ENCODE results near the gene VLDLR. TPM values are rescaled to one million over a fixed set of nuclear protein-coding genes. Genes with fewer than 3 reads are reported as not detected.

Gene VLDLR
- total and polyA plus RNA-seq, 2 donors (not counting 1 experiment from before 2014, with no cell fraction given): 11.9 to 26.3 TPM

- H2AFZ ChIP-seq (ENCODE audit: low read length): no peak overlapping the region
- H3K4me2 ChIP-seq (ENCODE audit: extremely low read depth, insufficient read depth, low read length): no peak overlapping the region
- no peaks in the 10 kb centered on the region for H3K36me3 ChIP-seq (ENCODE audit: control insufficient read depth, insufficient read depth, low read length)
- no peak overlapping the region for H3K9ac ChIP-seq (ENCODE audit: insufficient read depth, low read length)
- no peaks in the 10 kb centered on the region for H3K9me3 ChIP-seq (ENCODE audit: control insufficient read depth, insufficient read depth, low read depth, low read length)
- H3K27ac ChIP-seq (ENCODE audit: insufficient read depth, low read length): no peak overlapping the region
- no peaks in the 10 kb centered on the region for H4K20me1 ChIP-seq (ENCODE audit: control insufficient read depth, extremely low read depth, insufficient read depth, low read length)
- H3K4me1 ChIP-seq (ENCODE audit: control insufficient read depth, extremely low read depth, insufficient read depth, low read length): no peaks in the 10 kb centered on the region
- TF ChIP-seq CTCF (conservative IDR thresholded peaks at IDR 0.05 in 1 of 2, IDR thresholded peaks at IDR 0.05 in 1 of 2; ENCODE audit: low read depth in 1 of 2, low read length in 2 of 2): no peak
- TF ChIP-seq EZH2 (IDR thresholded peaks at IDR 0.05; ENCODE audit: low read length, missing control alignments): no peak
- H3K4me3 ChIP-seq (replicated peaks in 1 of 4; ENCODE audit: control extremely low read depth in 1 of 4, insufficient read depth in 1 of 4, low read depth in 3 of 4, low read length in 4 of 4): no peak overlapping the region
- DNase-seq (ENCODE audit: low read depth in 2 of 2): no peak
- H3K79me2 ChIP-seq (ENCODE audit: control insufficient read depth, insufficient read depth, low read length): no peaks in the 10 kb centered on the region
- no peaks in the 10 kb centered on the region for H3K27me3 ChIP-seq (ENCODE audit: control insufficient read depth, insufficient read depth, low read length)
Measured at GRCh38 chr9:2603621-2604020, 18.0 kb upstream of the VLDLR start.

- no peak overlapping the region for H2AFZ ChIP-seq (ENCODE audit: low read length)
- no peak overlapping the region for H3K4me2 ChIP-seq (ENCODE audit: extremely low read depth, insufficient read depth, low read length)
- H3K4me3 ChIP-seq (replicated peaks in 1 of 4; ENCODE audit: control extremely low read depth in 1 of 4, insufficient read depth in 1 of 4, low read depth in 3 of 4, low read length in 4 of 4): no peak overlapping the region
- H3K4me1 ChIP-seq (ENCODE audit: control insufficient read depth, extremely low read depth, insufficient read depth, low read length): no peaks in the 10 kb centered on the region
- H3K9me3 ChIP-seq (ENCODE audit: control insufficient read depth, insufficient read depth, low read depth, low read length): no peaks in the 10 kb centered on the region
- no peaks in the 10 kb centered on the region for H3K36me3 ChIP-seq (ENCODE audit: control insufficient read depth, insufficient read depth, low read length)
- H3K27ac ChIP-seq (ENCODE audit: insufficient read depth, low read length): no peak overlapping the region
- no peaks in the 10 kb centered on the region for H4K20me1 ChIP-seq (ENCODE audit: control insufficient read depth, extremely low read depth, insufficient read depth, low read length)
- H3K27me3 ChIP-seq (ENCODE audit: control insufficient read depth, insufficient read depth, low read length): no peaks in the 10 kb centered on the region
- DNase-seq (ENCODE audit: low read depth in 2 of 2): no peak
- no peaks in the 10 kb centered on the region for H3K79me2 ChIP-seq (ENCODE audit: control insufficient read depth, insufficient read depth, low read length)
- H3K9ac ChIP-seq (ENCODE audit: insufficient read depth, low read length): no peak overlapping the region
- TF ChIP-seq CTCF (conservative IDR thresholded peaks at IDR 0.05 in 1 of 2, IDR thresholded peaks at IDR 0.05 in 1 of 2; ENCODE audit: low read depth in 1 of 2, low read length in 2 of 2): no peak
- TF ChIP-seq EZH2 (IDR thresholded peaks at IDR 0.05; ENCODE audit: low read length, missing control alignments): no peak
Measured at GRCh38 chr9:2605246-2605645, 16.3 kb upstream of the VLDLR start.

GRCh38 chr9:2608276-2608675 lies 13.3 kb upstream of the VLDLR start:
- Histone ChIP-seq H3K9ac (ENCODE audit: insufficient read depth, low read length) (no peak overlapping the region), H2AFZ (ENCODE audit: low read length) (no peak overlapping the region), H3K79me2 (ENCODE audit: control insufficient read depth, insufficient read depth, low read length) (no peaks in the 10 kb centered on the region), H4K20me1 (ENCODE audit: control insufficient read depth, extremely low read depth, insufficient read depth, low read length) (no peaks in the 10 kb centered on the region), H3K4me1 (ENCODE audit: control insufficient read depth, extremely low read depth, insufficient read depth, low read length) (no peaks in the 10 kb centered on the region), H3K4me3 (replicated peaks in 1 of 4; ENCODE audit: control extremely low read depth in 1 of 4, insufficient read depth in 1 of 4, low read depth in 3 of 4, low read length in 4 of 4) (no peak overlapping the region), H3K4me2 (ENCODE audit: extremely low read depth, insufficient read depth, low read length) (no peak overlapping the region), H3K27me3 (ENCODE audit: control insufficient read depth, insufficient read depth, low read length) (no peaks in the 10 kb centered on the region), H3K9me3 (ENCODE audit: control insufficient read depth, insufficient read depth, low read depth, low read length) (no peaks in the 10 kb centered on the region), H3K27ac (ENCODE audit: insufficient read depth, low read length) (no peak overlapping the region), H3K36me3 (ENCODE audit: control insufficient read depth, insufficient read depth, low read length) (no peaks in the 10 kb centered on the region)
- no peak for DNase-seq (ENCODE audit: low read depth in 2 of 2)
- TF ChIP-seq CTCF (conservative IDR thresholded peaks at IDR 0.05 in 1 of 2, IDR thresholded peaks at IDR 0.05 in 1 of 2; ENCODE audit: low read depth in 1 of 2, low read length in 2 of 2) (no peak), EZH2 (IDR thresholded peaks at IDR 0.05; ENCODE audit: low read length, missing control alignments) (no peak)

Measured in fibroblast of lung (primary cell).